ENCODE measurements around the gene KCNK7. TPM values are rescaled to one million over a fixed set of nuclear protein-coding genes. Genes with fewer than 3 reads are reported as not detected.
"Not testable (repeated sequence)": the region's sequence is repeated elsewhere in the genome, so short reads cannot be mapped to it uniquely, and the experiment has no call there.

Gene KCNK7
- total RNA-seq, 1 experiment from 2014 or later = 0.58 TPM

DNA sequence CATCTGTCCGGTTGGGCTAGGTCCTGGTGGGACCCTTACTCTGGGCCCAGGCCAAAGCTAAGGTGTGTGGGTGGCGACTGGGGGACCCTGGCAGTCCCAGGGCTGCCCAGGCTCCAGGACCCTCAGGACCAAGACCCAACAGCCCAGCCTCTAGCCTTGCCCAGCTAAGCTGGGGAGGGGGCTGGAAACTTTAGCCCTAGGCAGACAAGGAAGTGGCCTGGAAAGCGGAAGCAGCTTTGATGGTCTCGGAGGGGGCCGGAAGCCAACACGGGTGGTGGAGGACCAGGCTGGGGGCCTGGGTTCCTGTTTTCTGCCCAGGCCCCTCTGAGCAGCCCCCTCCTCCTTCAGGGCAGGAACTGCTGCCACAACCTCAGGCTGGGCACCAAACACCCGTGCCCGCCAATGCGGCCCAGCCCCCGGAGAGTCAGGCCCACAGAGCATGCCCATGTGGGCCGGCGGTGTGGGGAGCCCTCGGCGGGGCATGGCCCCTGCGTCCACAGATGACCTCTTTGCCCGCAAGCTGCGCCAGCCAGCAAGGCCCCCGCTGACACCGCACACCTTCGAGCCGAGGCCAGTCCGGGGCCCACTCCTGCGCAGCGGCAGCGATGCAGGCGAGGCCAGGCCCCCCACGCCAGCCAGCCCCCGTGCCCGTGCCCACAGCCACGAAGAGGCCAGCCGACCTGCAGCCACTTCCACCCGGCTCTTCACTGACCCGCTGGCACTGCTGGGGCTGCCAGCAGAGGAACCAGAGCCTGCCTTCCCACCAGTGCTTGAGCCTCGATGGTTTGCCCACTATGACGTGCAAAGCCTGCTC, 45.1 kb upstream of the KCNK7 start:
- Histone ChIP-seq H3K9me3 (ENCODE audit: low read length) (no peaks in the 10 kb centered on the region), H3F3A (ENCODE audit: low read length, unreplicated experiment) (peaks cover 7% of the 10 kb centered on the region), H3K27me3 (ENCODE audit: low read length) (no peaks in the 10 kb centered on the region), H4K20me1 (ENCODE audit: low read length) (no peaks in the 10 kb centered on the region), H3K4me3 (ENCODE audit: low read length) (no peak overlapping the region), H3K4me1 (ENCODE audit: insufficient read depth, low read length) (peaks cover 7% of the 10 kb centered on the region), H3K9ac (ENCODE audit: low read length) (no peak overlapping the region), H3K36me3 (ENCODE audit: low read depth, low read length) (peaks cover 15% of the 10 kb centered on the region), H3K79me2 (ENCODE audit: low read length) (no peaks in the 10 kb centered on the region), H2AFZ (ENCODE audit: low read length) (no peak overlapping the region), H3K9me2 (replicated peaks; ENCODE audit: low read length) (no peaks in the 10 kb centered on the region), H3K27ac (ENCODE audit: low read length) (no peak overlapping the region), H3K4me2 (ENCODE audit: low read length) (no peak overlapping the region)
- no peak for ATAC-seq
- POLR2A ChIA-PET (ENCODE audit: unreplicated experiment) = no interaction called here
- intact Hi-C loops (cut with micrococcal nuclease) = no loop called here
- no peak for TF ChIP-seq EZH2phosphoT487 (IDR thresholded peaks at IDR 0.05; ENCODE audit: borderline replicate concordance, low read length)
- no TSS peak for BruUV-seq (replicated peaks)
- DNase-seq = no peak
- CTCF ChIA-PET = no interaction called here

- no peak overlapping the region for H3K4me2 ChIP-seq (ENCODE audit: low read length)
- ATAC-seq (no peak), DNase-seq (no peak)
- H3K9me3 ChIP-seq (ENCODE audit: low read length) = no peaks in the 10 kb centered on the region
- H3K27me3 ChIP-seq (ENCODE audit: low read length) = no peaks in the 10 kb centered on the region
- no peak overlapping the region for H3K9ac ChIP-seq (ENCODE audit: low read length)
- H3K27ac ChIP-seq (ENCODE audit: low read length) = no peak overlapping the region
- CTCF ChIA-PET = no interaction called here
- no peaks in the 10 kb centered on the region for H4K20me1 ChIP-seq (ENCODE audit: low read length)
- intact Hi-C loops (cut with micrococcal nuclease) = no loop called here
- POLR2A ChIA-PET (ENCODE audit: unreplicated experiment) = no interaction called here
- H3K79me2 ChIP-seq (ENCODE audit: low read length) = no peaks in the 10 kb centered on the region
- H3K4me1 ChIP-seq (ENCODE audit: insufficient read depth, low read length) = peaks cover 7% of the 10 kb centered on the region
- H2AFZ ChIP-seq (ENCODE audit: low read length) = no peak overlapping the region
- peaks cover 22% of the 10 kb centered on the region for H3K36me3 ChIP-seq (ENCODE audit: low read depth, low read length)
- no peak overlapping the region for H3K4me3 ChIP-seq (ENCODE audit: low read length)
- no peaks in the 10 kb centered on the region for H3K9me2 ChIP-seq (replicated peaks; ENCODE audit: low read length)
- TF ChIP-seq, protein P1, sequence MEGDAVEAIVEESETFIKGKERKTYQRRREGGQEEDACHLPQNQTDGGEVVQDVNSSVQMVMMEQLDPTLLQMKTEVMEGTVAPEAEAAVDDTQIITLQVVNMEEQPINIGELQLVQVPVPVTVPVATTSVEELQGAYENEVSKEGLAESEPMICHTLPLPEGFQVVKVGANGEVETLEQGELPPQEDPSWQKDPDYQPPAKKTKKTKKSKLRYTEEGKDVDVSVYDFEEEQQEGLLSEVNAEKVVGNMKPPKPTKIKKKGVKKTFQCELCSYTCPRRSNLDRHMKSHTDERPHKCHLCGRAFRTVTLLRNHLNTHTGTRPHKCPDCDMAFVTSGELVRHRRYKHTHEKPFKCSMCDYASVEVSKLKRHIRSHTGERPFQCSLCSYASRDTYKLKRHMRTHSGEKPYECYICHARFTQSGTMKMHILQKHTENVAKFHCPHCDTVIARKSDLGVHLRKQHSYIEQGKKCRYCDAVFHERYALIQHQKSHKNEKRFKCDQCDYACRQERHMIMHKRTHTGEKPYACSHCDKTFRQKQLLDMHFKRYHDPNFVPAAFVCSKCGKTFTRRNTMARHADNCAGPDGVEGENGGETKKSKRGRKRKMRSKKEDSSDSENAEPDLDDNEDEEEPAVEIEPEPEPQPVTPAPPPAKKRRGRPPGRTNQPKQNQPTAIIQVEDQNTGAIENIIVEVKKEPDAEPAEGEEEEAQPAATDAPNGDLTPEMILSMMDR (conservative IDR thresholded peaks at IDR 0.05; ENCODE audit: low read depth, low read length) = no peak
- H3F3A ChIP-seq (ENCODE audit: low read length, unreplicated experiment) = peaks cover 7% of the 10 kb centered on the region
- no TSS peak for BruUV-seq (replicated peaks)
These were observed 44.3 kb upstream of the KCNK7 start for GRCh38 chr11:65639623-65640482.

- BruUV-seq (replicated peaks); H3K79me2 ChIP-seq (ENCODE audit: low read length); H3K4me2 ChIP-seq (ENCODE audit: low read length); CTCF ChIA-PET; H3K9me3 ChIP-seq (ENCODE audit: low read length); H3K4me1 ChIP-seq (ENCODE audit: insufficient read depth, low read length); POLR2A ChIA-PET (ENCODE audit: unreplicated experiment); DNase-seq; H3K27ac ChIP-seq (ENCODE audit: low read length); H2AFZ ChIP-seq (ENCODE audit: low read length); intact Hi-C loops (cut with micrococcal nuclease); H3K9me2 ChIP-seq (replicated peaks; ENCODE audit: low read length); H3F3A ChIP-seq (ENCODE audit: low read length, unreplicated experiment); H3K9ac ChIP-seq (ENCODE audit: low read length); H3K27me3 ChIP-seq (ENCODE audit: low read length); H3K4me3 ChIP-seq (ENCODE audit: low read length); H4K20me1 ChIP-seq (ENCODE audit: low read length); ATAC-seq: not testable (repeated sequence)
- peaks cover 28% of the 10 kb centered on the region for H3K36me3 ChIP-seq (ENCODE audit: low read depth, low read length)
These were observed 43.6 kb upstream of the KCNK7 start for GRCh38 chr11:65639228-65639597.
